B cell (primary cell): ENCODE results near the gene NPAS1. TPM values are rescaled to one million over a fixed set of nuclear protein-coding genes. Genes with fewer than 3 reads are reported as not detected.
A peak's percentile ranks its signal among the peaks of the same experiment; 100 is the strongest.

Experiments
- ATAC-seq: fragments of 200-7000 bp; cut with Tn5 transposase; one replicate; pipeline ENCODE4 v1.10.0; 2021; ENCODE audit warnings: low read depth, mild to moderate bottlenecking, moderate number of reproducible peaks, moderate library complexity
- CTCF ChIA-PET: fragments of 350-600 bp; sonication (Branson Sonifier 250); formaldehyde crosslinking; loops from one replicate; lab custom pipeline; 2021; ENCODE audit warnings: antibody characterized with exemption, inconsistent platforms; lab: Charles Lee
- POLR2A ChIA-PET: fragments of 350-600 bp; sonication (Branson Sonifier 250); formaldehyde crosslinking; loops from one replicate; lab custom pipeline; 2021; ENCODE audit warnings: antibody characterized with exemption; lab: Charles Lee
- DNase-seq: peaks from one replicate; pipeline ENCODE4 v3.0.0; 2013
- H2AFZ ChIP-seq: 2 replicates; pipeline ENCODE4 v1.6.1; 2012; ENCODE audit warnings: mild to moderate bottlenecking, low read depth, low read length; ENCODE audit not compliant: insufficient read depth, poor library complexity, severe bottlenecking
- H3K27ac ChIP-seq, 2 donors: 1 replicate in 1 of 2; 2 replicates in 1 of 2; pipeline ENCODE4 v1.5.1; 2012 to 2013; ENCODE audit warnings: low read length in 2 of 2, mild to moderate bottlenecking in 2 of 2, moderate library complexity in 1 of 2
- H3K27me3 ChIP-seq, 4 experiments: fragments of 200-600 bp in 1 of 4; sonication (generic) in 1 of 4; replicated peaks in 1 of 4; 1 replicate in 2 of 4; 2 replicates in 2 of 4; pipeline versions ENCODE4 v1.6.1 to v1.7.0; 2013 to 2016; ENCODE audit warnings: low read length in 3 of 4, mild to moderate bottlenecking in 2 of 4, mixed read lengths in 1 of 4, moderate library complexity in 1 of 4; ENCODE audit not compliant: insufficient read depth in 4 of 4, control insufficient read depth in 3 of 4; ENCODE audit errors: control extremely low read depth in 1 of 4
- H3K36me3 ChIP-seq, 2 experiments: replicated peaks in 1 of 2; 1 replicate in 1 of 2; 2 replicates in 1 of 2; pipeline versions ENCODE4 v1.6.1 to v1.7.1; 2013; ENCODE audit warnings: low read length in 1 of 2; ENCODE audit not compliant: insufficient read depth in 2 of 2, control insufficient read depth in 1 of 2; ENCODE audit errors: control extremely low read depth in 1 of 2, extremely low read depth in 1 of 2
- H3K4me1 ChIP-seq, 2 donors: fragments of 200-600 bp in 1 of 2; sonication (generic) in 1 of 2; 1 replicate in 1 of 2; 2 replicates in 1 of 2; pipeline versions ENCODE4 v1.5.1 to v1.6.1; 2013 to 2017; ENCODE audit warnings: low read length in 2 of 2; ENCODE audit not compliant: control insufficient read depth in 2 of 2, insufficient read depth in 2 of 2
- H3K4me2 ChIP-seq: replicated peaks from 2 replicates; pipeline ENCODE3; 2012; ENCODE audit warnings: mild to moderate bottlenecking, low read depth, low read length; ENCODE audit not compliant: poor library complexity, severe bottlenecking
- H3K4me3 ChIP-seq, 5 experiments: fragments of 200-600 bp in 1 of 5; sonication (generic) in 1 of 5; 1 replicate in 3 of 5; 2 replicates in 2 of 5; pipeline versions ENCODE4 v1.5.1 to v1.7.0; 2011 to 2016; ENCODE audit warnings: low read length in 4 of 5, mild to moderate bottlenecking in 4 of 5, low read depth in 2 of 5, control low read depth in 1 of 5, moderate library complexity in 1 of 5; ENCODE audit not compliant: insufficient read depth in 1 of 5; ENCODE audit errors: control extremely low read depth in 1 of 5, extremely low read depth in 1 of 5
- H3K79me2 ChIP-seq: fragments of 200-600 bp; sonication (generic); one replicate; pipeline ENCODE4 v1.6.0; 2016; ENCODE audit warnings: low read length; ENCODE audit not compliant: control insufficient read depth, insufficient read depth
- H3K9ac ChIP-seq: fragments of 200-600 bp; sonication (generic); 2 replicates; pipeline ENCODE4 v1.6.1; 2017; ENCODE audit warnings: mild to moderate bottlenecking, low read length, moderate library complexity
- H3K9me3 ChIP-seq, 3 donors: one replicate each; pipeline versions ENCODE4 v1.6.1 to v1.7.1; 2013; ENCODE audit warnings: low read length in 2 of 3; ENCODE audit not compliant: control insufficient read depth in 2 of 3, insufficient read depth in 1 of 3; ENCODE audit errors: control extremely low read depth in 1 of 3
- H4K20me1 ChIP-seq: 2 replicates; pipeline ENCODE4 v1.6.0; 2012; ENCODE audit warnings: mild to moderate bottlenecking, low read length; ENCODE audit not compliant: insufficient read depth, control insufficient read depth, poor library complexity, severe bottlenecking
- H3K27ac Mint-ChIP-seq: one replicate; pipeline ENCODE4 v1.8.0; 2021; ENCODE audit warnings: mixed read lengths
- H3K27me3 Mint-ChIP-seq: one replicate; pipeline ENCODE4 v1.8.0; 2021; ENCODE audit warnings: mixed read lengths
- H3K4me1 Mint-ChIP-seq: one replicate; pipeline ENCODE4 v1.8.0; 2021; ENCODE audit warnings: mixed read lengths
- H3K4me3 Mint-ChIP-seq: one replicate; pipeline ENCODE4 v1.8.0; 2021; ENCODE audit warnings: mixed read lengths
- H3K9me3 Mint-ChIP-seq: one replicate; pipeline ENCODE4 v1.8.0; 2022; ENCODE audit warnings: mixed read lengths; ENCODE audit not compliant: insufficient read depth
- CTCF ChIP-seq: fragments of 200-600 bp; IDR thresholded peaks from one replicate; pipeline ENCODE4 v1.8.0; 2022; ENCODE audit warnings: antibody characterized with exemption, mild to moderate bottlenecking
- EZH2 ChIP-seq: IDR thresholded peaks from 2 replicates; pipeline ENCODE4 v1.6.1; 2012; ENCODE audit warnings: borderline replicate concordance, low read depth, mild to moderate bottlenecking, moderate library complexity, low read length; ENCODE audit not compliant: insufficient read depth, poor library complexity, severe bottlenecking
- WGBS: methylation state at CpG from one replicate; pipeline ENCODE4 v1.1.5; 2013; ENCODE audit warnings: missing lambda C conversion rate; ENCODE audit not compliant: insufficient coverage; 5-methylcytosine and 5-hydroxymethylcytosine counted together
- intact Hi-C: fragments of 100-400 bp; cut with micrococcal nuclease; formaldehyde crosslinking; loops from one replicate; pipeline ENCODE4 v1.10.0; 2022
- polyA plus RNA-seq: library from polyadenylated mRNA; depleted of rRNA; stranded (reverse); fragments of >200 nt; gene quantifications from 2 replicates; pipeline ENCODE4 v1.2.3, GENCODE V29; 2012
- total RNA-seq, 2 donors: library from RNA; stranded (reverse); fragments of 120-200 nt in 1 of 2; gene quantifications; 1 replicate in 1 of 2; 2 replicates in 1 of 2; pipeline versions ENCODE4 v1.2.3 to v1.2.4, GENCODE V29; 2013 to 2022

Gene NPAS1
- total and polyA plus RNA-seq, 2 donors (not counting 1 experiment from before 2014, with no cell fraction given): 1.1 to 1.7 TPM

DNA sequence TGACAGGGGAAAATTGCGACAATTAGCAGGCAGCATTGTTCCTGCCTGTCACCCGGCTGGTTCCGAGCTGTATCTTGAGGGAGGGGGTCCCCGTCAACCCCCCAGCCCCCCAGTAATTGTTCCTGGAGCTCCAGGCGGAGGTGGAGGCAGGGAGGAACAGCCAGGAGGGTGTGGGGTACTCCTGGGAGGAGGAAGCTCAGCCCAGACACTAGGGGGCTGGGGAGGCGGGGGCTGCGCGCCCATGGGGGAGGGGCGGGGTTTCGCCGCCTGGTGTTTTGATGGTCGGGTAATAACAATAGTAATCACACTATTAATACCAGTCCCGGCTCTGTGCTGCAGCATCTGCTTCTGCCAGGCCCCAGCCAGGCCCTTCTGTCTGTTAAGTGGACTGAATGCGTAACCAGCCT is 8.6 kb downstream of the NPAS1 start:
- Histone ChIP-seq H3K9ac (no peak overlapping the region), H3K79me2 (no peaks in the 10 kb centered on the region), H3K9me3 (peaks cover 0 to 14% (median 0%) of the 10 kb centered on the region in 3 donors), H3K4me1 (peaks cover 4 to 10% of the 10 kb centered on the region in 2 donors), H3K27me3 (peaks cover 0 to 63% (median 14%) of the 10 kb centered on the region in 4 experiments), H3K36me3 (no peaks in the 10 kb centered on the region), H2AFZ (no peak overlapping the region), H3K4me3 (no peak overlapping the region), H4K20me1 (no peaks in the 10 kb centered on the region), H3K27ac (no peak overlapping the region), H3K4me2 (no peak overlapping the region)
- 31% methylated on average over 3 of the region's 14 CpGs for WGBS
- intact Hi-C loops: no loop called here
- DNase-seq: no peak
- ChIA-PET POLR2A (no interaction called here), CTCF (no interaction called here)
- no peak overlapping the region for H3K4me3 Mint-ChIP-seq
- H3K27me3 Mint-ChIP-seq: peaks cover 47% of the 10 kb centered on the region
- no peaks in the 10 kb centered on the region for H3K9me3 Mint-ChIP-seq
- no peak overlapping the region for H3K27ac Mint-ChIP-seq
- H3K4me1 Mint-ChIP-seq: peaks cover 5% of the 10 kb centered on the region
- no peak for ATAC-seq
- TF ChIP-seq CTCF (no peak), EZH2 (no peak)

GRCh38 chr19:47032171-47032811 is 12.7 kb downstream of the NPAS1 start:
- Mint-ChIP-seq H3K4me3 (no peak overlapping the region), H3K27ac (peak overlapping the region; percentile 15), H3K4me1 (peaks cover 20% of the 10 kb centered on the region), H3K9me3 (no peaks in the 10 kb centered on the region), H3K27me3 (peaks cover 26% of the 10 kb centered on the region)
- Histone ChIP-seq H3K27ac (no peak overlapping the region), H3K9ac (no peak overlapping the region), H4K20me1 (no peaks in the 10 kb centered on the region), H3K9me3 (peaks cover 0 to 6% (median 0%) of the 10 kb centered on the region in 3 donors), H3K4me1 (peaks cover 18 to 19% of the 10 kb centered on the region in 2 donors), H3K4me3 (no peak overlapping the region), H2AFZ (no peak overlapping the region), H3K4me2 (no peak overlapping the region), H3K79me2 (no peaks in the 10 kb centered on the region), H3K27me3 (peaks cover 0 to 37% (median 6%) of the 10 kb centered on the region in 4 experiments), H3K36me3 (no peaks in the 10 kb centered on the region)
- ATAC-seq (no peak), DNase-seq (peak; percentile 75)
- peak; percentile 90 for TF ChIP-seq CTCF
- TF ChIP-seq EZH2: no peak
- POLR2A ChIA-PET: no interaction called here
- CTCF ChIA-PET: interaction anchor here (1.3 to 2.1 kb wide), 2 partner anchors 11 to 19 kb away, joined by 5 to 10 read pairs; no protein-coding TSS in a partner anchor
- 22% methylated on average over 14 of the region's 17 CpGs for WGBS
- intact Hi-C loops: loop anchor here (1.0 kb wide), 1 partner anchor 19 kb away; no protein-coding TSS in a partner anchor
